Gastroesophageal sphincter (tissue), 3 donors: Measurements from ENCODE around the gene DCC.

ENCODE experiments used
- CTCF ChIP-seq, 4 experiments: fragments of 200-600 bp in 2 of 4; fragments of 450-650 bp in 2 of 4; sonication (generic) in 1 of 4; IDR thresholded peaks; one replicate each; pipeline ENCODE4 v1.5.1; 2017 to 2019; ENCODE audit warnings: antibody characterized with exemption in 4 of 4, mild to moderate bottlenecking in 2 of 4, moderate library complexity in 2 of 4
- POLR2A ChIP-seq, 2 donors: fragments of 450-650 bp; IDR thresholded peaks; one replicate each; pipeline ENCODE4 v1.6.1; 2017; ENCODE audit warnings: antibody characterized with exemption in 2 of 2, mild to moderate bottlenecking in 2 of 2, moderate library complexity in 1 of 2

GRCh38 chr18:53508529-53508928 lies 1168.5 kb downstream of the DCC start:
- TF ChIP-seq CTCF (IDR thresholded peaks at IDR 0.05), result no peak
- no peak for TF ChIP-seq POLR2A (IDR thresholded peaks at IDR 0.05)
